Cerebellar nuclear complex (tissue), 1 donor: ENCODE data around the gene DNAH8.

ENCODE experiments used
- DNase-seq, 2 experiments: peaks; one replicate each; lab custom pipeline; 2025; lab: John Stamatoyannopoulos, UW

The DNAH8 gene

GRCh38 chr6:38702558-38703397 lies 12.3 kb upstream of the DNAH8 start, which contains the start of gene GLO1:
Gene GLO1, minus strand, starts transcription at chr6:38703145. Its CDS starts 91 bp downstream, at chr6:38703054.
- DNase-seq, result peak; percentile 91 to 93

DNA sequence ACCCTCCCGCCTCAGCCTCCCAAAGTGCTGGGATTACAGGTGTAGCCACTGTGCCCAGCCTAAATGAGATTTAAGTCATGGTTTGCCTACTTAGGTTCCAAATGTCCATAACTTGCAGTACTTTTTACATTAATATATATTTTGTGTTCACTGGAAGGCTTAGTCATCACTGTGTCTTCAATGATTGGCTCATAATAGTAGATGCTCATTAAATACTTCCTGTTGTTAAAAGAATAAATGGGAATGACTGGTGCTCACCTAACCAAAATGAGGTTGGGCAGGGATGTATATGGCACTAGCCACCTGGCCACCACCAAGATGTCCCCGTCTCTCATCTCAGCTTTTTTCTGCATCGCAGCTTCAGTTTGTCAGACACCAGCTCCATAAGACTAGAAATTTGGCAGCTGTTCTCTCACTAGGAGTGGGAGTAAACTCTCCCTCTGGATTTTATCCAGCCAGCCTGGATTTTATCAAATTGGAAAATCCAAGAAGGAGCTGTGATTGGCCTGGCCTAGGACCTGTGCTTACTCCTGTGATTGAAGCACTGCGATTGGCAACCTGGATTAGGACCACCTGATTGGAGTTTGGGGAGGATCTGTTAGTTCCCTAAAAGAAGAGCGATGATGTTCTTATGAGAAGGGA lies 11.0 kb upstream of the DNAH8 start:
- no peak for DNase-seq

DNA sequence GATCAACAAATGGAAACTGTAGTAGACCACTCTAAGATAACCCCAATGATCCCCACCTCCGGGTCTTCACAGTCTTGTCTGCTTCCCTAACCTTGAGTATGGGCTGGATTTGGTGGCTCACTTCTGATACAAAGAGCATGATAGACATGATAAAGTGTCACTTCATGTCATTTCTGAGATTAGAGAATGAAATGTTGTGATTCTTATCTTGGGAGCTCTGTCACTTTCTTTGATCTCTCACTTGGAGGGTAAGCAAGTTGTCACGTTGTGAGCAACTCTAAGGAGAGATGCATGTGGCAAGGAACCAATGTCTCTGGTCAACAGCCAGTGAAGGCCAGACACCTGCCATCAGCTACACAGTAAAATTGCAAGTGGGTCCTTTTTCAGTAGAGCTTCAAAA lies 9.2 kb upstream of the DNAH8 start:
- DNase-seq, result no peak

DNA sequence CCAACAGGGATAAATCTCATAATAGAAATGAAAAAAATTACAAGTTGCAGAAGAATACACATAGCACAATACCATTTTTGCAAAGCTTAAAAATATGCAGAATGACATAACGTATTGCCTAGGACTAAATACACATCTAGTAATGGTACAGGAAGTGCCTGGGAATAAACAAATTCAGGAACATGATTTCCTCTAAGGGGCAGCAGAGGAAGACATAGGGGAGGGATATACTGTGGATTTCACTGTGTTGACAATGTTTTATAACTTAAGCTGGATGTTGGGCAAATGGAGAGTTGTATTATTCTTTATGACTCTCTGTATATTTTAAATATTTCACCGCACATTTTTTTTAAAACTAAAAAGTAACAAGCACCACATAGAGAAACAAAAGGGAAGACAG lies 6.6 kb upstream of the DNAH8 start:
- DNase-seq, result no peak

DNA sequence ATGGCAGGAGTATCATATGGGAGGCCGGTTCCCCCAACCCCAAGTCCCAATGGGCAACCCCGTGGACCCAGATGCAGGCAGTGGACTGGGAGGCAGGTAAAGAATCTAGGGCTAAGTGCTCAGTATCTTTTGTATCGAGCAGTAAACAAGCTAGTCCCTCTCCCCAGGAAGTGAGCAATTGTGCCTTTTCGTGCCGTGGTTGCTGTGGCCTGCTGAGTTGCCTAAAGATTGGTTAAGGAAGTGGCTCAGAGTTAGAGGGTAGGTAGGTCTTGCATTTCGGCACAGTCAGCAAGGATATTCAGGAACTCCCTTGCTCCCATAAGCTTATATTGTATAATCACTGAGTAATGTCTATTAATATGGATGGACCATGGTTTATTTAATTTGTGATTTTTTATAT lies 1.3 kb upstream of the DNAH8 start:
- no peak for DNase-seq

DNA sequence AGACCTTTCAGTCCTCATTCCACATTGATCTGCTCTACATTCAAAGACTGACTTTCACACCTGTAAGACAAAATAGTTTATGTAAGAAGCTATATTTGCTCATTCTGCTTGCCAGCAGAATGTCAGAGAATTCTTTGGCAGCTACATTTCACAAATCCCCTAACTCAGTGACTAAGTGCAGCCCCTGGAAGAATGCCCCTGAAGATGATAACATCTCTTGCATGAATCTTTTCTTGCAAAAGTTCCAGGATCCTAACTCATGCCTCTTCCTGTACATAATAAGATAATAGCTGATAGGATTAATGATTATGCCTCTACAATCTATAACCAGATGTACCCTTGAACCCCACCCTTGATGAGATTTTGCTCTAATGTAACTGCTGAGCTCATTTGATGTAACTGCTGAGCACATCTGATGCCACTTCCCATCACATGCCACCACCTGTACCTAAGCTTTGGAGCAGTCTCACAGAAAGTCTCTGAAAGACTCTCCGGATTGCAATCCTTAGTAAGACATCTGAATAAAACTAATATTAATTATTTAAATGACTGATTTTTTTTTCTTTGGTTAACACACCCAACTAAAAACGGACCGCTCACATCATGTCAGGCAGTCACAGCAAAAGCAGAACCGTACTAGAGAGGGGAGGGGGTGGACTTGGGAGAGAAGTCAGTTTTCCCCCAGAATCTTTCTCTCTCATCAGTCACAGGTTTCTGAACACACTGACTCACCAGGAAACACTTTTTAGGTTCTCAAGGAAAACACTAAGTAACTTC lies 684 bp upstream of the DNAH8 start:
- DNase-seq, result no peak

DNA sequence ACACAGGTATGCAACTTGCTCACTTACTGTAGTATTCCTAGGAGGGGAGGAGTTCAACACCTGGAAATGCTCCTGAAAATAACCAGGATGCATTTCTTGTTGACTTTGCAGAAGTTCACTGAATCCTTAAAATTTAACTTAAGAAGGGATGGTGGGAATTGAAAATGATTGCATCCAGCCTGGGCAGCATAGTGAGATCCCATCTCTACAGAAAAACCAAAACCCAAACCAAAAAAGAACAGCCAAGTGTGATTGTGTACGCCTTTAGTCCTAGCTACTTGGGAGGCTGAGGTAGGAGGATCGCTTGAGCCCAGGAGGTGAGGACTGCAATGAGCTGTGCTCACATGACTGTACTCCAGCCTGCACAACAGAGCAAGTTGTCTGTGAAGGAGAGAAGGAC lies 1.7 kb downstream of the DNAH8 start:
- no peak for DNase-seq

DNA sequence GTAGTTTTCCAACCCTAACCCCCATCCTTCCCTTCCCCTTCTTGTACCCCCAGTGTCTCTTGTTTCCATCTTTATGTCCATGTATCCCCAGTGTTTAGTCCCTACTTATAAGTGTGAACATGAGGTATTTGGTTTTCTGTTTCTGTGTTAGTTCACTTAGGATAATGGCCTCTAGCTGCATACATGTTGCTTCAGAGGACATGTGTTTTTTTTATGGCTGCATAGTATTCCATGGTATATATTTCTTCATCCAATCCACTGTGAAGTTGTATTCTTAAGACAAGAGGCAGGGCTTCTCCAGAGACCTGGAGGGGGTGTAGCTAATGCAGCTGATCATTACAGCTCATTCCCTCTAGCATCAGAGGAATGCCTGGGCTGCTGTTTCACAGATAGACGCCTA lies 4.2 kb downstream of the DNAH8 start:
- DNase-seq, result no peak

GRCh38 chr6:38720295-38720694 lies 5.2 kb downstream of the DNAH8 start:
- DNase-seq, result no peak

GRCh38 chr6:38722038-38722437 lies 6.9 kb downstream of the DNAH8 start:
- no peak for DNase-seq

DNA sequence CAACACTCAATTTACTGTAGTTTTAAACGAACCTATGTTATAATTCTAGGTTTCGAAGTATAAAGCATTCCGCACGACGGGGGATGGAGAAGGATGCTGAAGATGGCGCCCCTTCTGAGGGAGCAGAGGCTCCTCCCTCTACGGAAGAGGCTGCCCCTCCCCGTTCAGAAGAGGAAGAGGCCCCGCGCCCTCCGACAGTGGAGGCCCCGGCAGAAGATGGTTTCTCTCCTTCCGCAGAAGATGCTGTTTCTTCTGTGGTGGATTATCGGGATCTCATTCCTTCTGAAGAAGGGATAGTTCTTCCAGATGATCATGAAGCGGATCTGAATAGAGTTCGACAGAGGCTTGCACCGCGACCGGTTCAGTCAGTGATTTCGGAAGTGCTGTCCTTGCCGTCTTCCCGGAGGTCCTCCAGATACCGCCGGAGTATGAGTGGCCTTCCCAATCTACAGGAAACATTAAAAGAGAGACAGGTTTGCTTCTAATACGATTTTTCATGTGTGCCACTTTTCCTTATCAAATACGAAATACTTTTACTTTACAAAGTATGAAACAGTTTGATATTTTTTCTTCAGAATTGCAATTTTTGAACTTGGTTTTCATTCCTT lies 7.7 kb downstream of the DNAH8 start:
- DNase-seq, result no peak

DNA sequence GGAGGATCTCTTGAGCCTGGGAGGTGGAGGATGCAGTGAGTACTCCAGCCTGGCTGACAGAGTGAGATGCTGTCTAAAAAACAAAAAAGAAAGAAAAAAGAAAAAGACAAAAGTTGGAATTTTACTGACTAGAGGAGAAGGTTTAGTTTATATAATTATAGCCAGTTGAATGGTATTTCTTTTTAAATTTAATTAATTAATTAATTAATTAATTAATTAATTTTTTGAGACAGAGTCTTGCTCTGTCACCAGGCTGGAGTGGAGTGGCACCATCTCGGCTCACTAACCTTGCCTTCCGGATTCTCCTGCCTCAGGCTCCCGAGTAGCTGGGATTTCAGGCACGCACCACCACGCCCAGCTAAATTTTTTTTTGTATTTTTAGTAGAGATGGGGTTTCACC lies 8.7 kb downstream of the DNAH8 start:
- DNase-seq, result no peak

- no peak for DNase-seq
These were observed 9.2 kb downstream of the DNAH8 start for GRCh38 chr6:38724343-38724742.

DNA sequence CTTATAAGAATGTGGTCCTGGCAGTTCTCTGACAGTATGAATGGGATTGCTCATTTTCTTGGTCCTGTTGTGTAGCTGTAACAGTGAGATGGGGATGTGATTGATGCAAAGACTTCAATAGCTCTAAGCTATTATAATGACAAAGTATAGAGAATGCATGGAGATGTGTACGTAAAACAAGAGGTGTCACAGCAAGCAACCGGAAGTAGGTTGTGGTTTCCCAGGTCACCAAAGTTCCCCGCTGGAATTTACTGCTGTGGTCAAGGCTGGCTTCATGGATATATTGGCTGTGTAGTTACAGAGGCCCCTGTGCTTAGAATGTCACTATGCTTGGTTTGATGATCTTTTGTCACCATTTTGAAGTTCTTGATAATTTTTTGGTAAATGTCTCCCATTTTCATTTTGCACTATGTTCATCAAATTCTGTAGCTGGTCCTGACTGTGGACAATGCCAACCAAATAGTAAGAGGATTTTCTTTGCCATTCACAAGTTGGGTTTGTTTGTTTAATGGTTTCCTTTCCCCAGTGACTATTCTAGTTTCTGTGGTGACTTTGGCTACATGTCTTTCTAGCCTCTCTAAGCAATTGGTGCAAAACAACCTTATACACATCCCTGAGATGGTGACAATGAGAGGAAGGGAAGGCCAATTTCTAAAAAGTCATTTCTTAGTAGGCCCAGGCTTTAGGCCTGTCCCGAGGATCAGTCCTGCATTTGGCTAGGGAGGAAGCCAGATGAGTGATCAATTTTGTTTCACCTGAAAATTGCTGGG lies 10.5 kb downstream of the DNAH8 start:
- DNase-seq, result no peak

GRCh38 chr6:38728203-38728602 lies 13.1 kb downstream of the DNAH8 start:
- no peak for DNase-seq

DNA sequence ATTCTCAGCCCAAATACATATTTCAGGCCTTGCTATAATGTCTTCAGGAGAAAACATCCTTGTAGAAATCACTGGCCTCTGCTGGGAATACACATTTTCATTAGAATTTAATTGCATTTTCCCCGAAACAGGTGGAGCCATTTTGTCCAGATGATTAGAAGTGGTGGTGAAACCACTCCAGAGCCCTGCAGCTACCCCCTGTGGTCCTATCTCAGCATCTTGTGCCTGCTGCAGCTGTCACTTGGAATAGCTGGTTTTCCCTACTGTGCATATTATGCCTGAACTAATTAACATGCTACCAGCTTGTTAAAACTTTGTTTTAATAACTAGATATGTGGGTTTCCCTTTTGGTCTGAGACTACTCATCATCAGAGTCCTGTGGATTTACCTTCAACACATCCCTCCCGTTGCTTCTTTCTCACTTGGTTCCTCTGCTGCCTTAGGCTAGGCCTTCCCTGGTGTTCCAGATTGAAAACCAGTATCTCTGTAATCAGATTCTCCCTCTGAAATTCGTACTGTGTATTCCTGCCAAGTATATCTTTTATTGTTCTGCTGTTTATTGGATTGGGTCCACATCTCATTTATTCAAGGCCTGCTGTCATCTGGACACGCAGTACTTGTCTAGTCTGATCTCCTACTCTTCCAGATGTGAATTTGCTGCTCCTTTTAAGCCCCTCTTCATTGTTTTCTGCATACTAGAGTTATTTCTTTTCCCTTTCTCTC lies 15.2 kb downstream of the DNAH8 start:
- no peak for DNase-seq

DNA sequence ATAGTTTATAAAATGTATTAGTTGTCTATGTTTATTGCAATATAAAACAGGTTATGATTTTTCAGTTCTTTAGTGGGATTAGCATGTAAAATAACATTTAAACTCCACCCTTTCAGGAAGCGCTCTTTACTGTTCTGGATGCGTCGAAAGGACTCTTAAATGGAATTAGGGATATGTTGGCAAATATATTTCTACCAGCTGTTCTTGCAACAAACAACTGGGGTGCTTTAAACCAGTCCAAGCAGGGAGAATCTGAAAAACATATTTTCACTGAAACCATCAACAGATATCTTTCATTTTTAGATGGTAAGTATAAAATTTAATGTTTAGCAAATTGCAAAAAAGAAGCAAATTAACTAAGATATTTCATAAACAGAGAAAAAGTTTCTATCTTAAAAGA lies 21.8 kb downstream of the DNAH8 start:
- no peak for DNase-seq

GRCh38 chr6:38738261-38738660 lies 23.1 kb downstream of the DNAH8 start:
- DNase-seq, result no peak

DNA sequence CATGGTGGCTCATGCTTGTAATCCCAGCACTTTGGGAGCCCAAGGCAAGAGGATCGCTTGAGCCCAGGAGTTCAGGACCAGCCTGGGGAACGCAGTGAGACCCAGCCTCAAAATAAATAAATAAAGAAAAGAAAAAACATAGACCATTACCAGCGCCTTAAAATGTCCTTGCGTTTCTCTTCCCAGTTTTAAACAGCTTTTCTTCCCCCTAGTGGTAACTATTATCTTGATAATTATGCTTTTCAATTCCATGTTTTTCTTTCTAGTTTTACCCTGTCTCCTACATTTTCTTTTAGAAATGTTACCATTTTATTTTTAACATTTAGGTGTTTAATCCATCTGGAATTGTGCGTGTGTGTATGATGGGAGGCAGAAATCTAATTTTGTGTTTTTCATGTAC lies 24.4 kb downstream of the DNAH8 start:
- no peak for DNase-seq

DNA sequence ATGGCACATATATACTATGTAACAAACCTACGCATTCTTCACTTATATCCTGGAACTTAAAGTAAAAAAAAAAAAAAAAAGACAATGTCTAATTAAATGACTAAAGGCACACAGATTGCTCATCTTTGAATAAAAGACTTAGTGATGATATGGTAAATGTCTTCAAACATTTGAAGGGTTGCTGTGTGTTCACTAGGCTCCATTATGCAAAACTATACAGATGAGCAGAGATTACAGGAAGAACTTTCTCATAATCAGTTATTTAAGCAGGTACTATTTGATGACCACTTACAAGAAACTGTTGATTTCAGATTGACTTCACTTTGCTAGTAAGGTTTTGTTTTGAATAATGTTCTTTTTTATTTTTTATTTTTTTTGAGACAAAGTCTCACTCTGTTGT lies 34.4 kb downstream of the DNAH8 start:
- no peak for DNase-seq
